Measurements from ENCODE around the gene SH2D6. TPM values are rescaled to one million over a fixed set of nuclear protein-coding genes. Genes with fewer than 3 reads are reported as not detected.

Gene SH2D6
- total and polyA plus RNA-seq, 8 donors, result 0.42 to 1.3 (median 0.80) TPM

DNA sequence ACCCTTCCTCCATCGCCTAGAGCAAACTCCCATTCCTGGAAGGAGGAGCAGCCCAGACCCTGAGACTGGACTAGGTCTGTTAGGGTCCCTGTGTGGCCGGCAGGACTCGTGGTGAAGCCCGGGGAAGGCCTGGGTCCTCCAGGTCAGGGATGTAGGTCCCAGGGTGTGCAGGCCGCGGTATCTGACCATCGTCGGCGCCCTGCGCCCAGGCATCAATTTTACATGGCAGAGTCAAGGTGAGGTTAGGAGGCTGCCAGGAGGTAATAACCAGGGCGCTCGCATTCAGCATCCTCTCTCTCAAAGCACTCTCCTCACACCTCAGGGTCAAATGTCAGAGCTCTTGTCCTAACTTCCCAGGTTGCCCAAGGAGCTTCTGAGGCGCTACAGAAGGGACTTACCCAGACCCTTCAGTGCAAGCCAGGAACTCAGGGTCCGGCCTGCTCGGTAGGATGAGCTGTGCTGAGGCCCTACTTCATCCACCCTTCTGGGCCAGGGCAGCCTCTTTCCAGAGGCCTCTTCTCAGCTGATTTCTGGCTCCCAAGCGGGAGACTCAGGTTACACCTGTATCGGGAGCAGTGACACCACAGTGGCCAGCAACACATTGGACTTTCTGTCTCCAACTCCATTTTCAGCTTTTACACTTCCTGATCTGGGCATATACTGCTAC lies 628 bp downstream of the SH2D6 start:
- Histone ChIP-seq H3K27me3 (no peaks in the 10 kb centered on the region), H3K27ac (peak overlapping the region; percentile 87 to 90), H3K4me3 (peak overlapping the region; percentile 57 to 58), H3K9me3 (no peaks in the 10 kb centered on the region), H3K4me1 (peaks cover 21 to 57% of the 10 kb centered on the region in 2 donors), H3K36me3 (no peaks in the 10 kb centered on the region)
- DNase-seq (no peak), ATAC-seq (no peak)
- intact Hi-C loops (cut with DNase I), result loop anchor here in 1 of 2 donors (10.0 kb wide), 1 partner anchor 136 kb away; no protein-coding TSS in a partner anchor
- TF ChIP-seq, protein P1, sequence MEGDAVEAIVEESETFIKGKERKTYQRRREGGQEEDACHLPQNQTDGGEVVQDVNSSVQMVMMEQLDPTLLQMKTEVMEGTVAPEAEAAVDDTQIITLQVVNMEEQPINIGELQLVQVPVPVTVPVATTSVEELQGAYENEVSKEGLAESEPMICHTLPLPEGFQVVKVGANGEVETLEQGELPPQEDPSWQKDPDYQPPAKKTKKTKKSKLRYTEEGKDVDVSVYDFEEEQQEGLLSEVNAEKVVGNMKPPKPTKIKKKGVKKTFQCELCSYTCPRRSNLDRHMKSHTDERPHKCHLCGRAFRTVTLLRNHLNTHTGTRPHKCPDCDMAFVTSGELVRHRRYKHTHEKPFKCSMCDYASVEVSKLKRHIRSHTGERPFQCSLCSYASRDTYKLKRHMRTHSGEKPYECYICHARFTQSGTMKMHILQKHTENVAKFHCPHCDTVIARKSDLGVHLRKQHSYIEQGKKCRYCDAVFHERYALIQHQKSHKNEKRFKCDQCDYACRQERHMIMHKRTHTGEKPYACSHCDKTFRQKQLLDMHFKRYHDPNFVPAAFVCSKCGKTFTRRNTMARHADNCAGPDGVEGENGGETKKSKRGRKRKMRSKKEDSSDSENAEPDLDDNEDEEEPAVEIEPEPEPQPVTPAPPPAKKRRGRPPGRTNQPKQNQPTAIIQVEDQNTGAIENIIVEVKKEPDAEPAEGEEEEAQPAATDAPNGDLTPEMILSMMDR (IDR thresholded peaks at IDR 0.05), result no peak

GRCh38 chr2:85420536-85421259 lies 2.2 kb downstream of the SH2D6 start:
- Histone ChIP-seq H3K4me1 (peaks cover 21 to 46% of the 10 kb centered on the region in 2 donors), H3K36me3 (no peaks in the 10 kb centered on the region), H3K27ac (peak overlapping the region; percentile 86 to 87), H3K9me3 (no peaks in the 10 kb centered on the region), H3K4me3 (peak overlapping the region in 1 of 2 donors; percentile 0), H3K27me3 (no peaks in the 10 kb centered on the region)
- peak; percentile 87 for ATAC-seq
- intact Hi-C loops (cut with DNase I), result loop anchor here in 1 of 2 donors (2.0 kb wide), 1 partner anchor 132 kb away; no protein-coding TSS in a partner anchor
- peak; percentile 87 to 97 (median 91) for DNase-seq
- TF ChIP-seq, protein P1 (IDR thresholded peaks at IDR 0.05), result peak; percentile 100

- Histone ChIP-seq H3K4me1 (peaks cover 21 to 40% of the 10 kb centered on the region in 2 donors), H3K4me3 (no peak overlapping the region), H3K9me3 (no peaks in the 10 kb centered on the region), H3K27ac (peak overlapping the region; percentile 86 to 87), H3K27me3 (no peaks in the 10 kb centered on the region), H3K36me3 (no peaks in the 10 kb centered on the region)
- ATAC-seq (peak; percentile 64), DNase-seq (peak in 1 of 4 donors; percentile 75)
- intact Hi-C loops (cut with DNase I), result loop anchor here in 1 of 2 donors (2.0 kb wide), 1 partner anchor 131 kb away; no protein-coding TSS in a partner anchor
- TF ChIP-seq, protein P1 (IDR thresholded peaks at IDR 0.05), result no peak
Observed at GRCh38 chr2:85421260-85422071, 3.0 kb downstream of the SH2D6 start.

DNA sequence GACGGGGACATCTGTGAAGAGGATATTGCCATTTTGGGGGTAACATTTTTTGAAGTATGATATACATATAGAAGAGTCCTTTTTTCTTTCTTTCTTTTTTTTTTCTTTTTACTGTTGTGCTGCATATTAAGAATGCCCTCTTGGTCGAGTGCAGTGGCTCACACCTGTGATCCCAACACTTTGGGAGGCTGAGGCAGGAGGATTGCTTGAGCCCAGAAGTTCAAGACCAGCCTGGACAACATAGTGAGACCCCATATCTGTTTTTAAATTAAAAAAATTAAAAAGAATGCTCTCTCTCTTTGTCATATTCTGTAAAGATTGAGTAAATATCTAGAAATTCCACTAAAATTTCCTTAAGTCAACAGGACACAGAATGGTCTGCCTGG lies 3.6 kb downstream of the SH2D6 start:
- intact Hi-C loops (cut with DNase I), result no loop called here
- no peaks in the 10 kb centered on the region for H3K36me3 ChIP-seq
- H3K9me3 ChIP-seq, result no peaks in the 10 kb centered on the region
- H3K4me3 ChIP-seq, result no peak overlapping the region
- peak overlapping the region; percentile 86 to 87 for H3K27ac ChIP-seq
- no peaks in the 10 kb centered on the region for H3K27me3 ChIP-seq
- TF ChIP-seq, protein P1 (IDR thresholded peaks at IDR 0.05), result no peak
- ATAC-seq (no peak), DNase-seq (no peak)
- peaks cover 21 to 37% of the 10 kb centered on the region in 2 donors for H3K4me1 ChIP-seq

Measured in left lung (tissue), 10 donors.